Central memory CD8-positive, alpha-beta T cell (primary cell): Measurements from ENCODE around the gene PCIF1.
"Not testable (repeated sequence)": the region's sequence is repeated elsewhere in the genome, so short reads cannot be mapped to it uniquely, and the experiment has no call there.

Experiments
- ATAC-seq: fragments of 150-1000 bp; cut with Tn5 transposase; replicated peaks from 2 replicates; pipeline ENCODE4 v1.10.0; 2022; ENCODE audit warnings: mild to moderate bottlenecking, moderate FRiP score, moderate number of reproducible peaks; ENCODE audit not compliant: poor library complexity, severe bottlenecking; ENCODE audit errors: extremely low read depth
- DNase-seq, 2 donors: peaks; one replicate each; pipeline ENCODE4 v3.0.0; 2021; ENCODE audit warnings: low spot score in 2 of 2
- H3K27ac Mint-ChIP-seq: one replicate; pipeline ENCODE4 v1.8.0; 2022; ENCODE audit warnings: low read depth, mild to moderate bottlenecking, moderate library complexity, mixed read lengths
- H3K27me3 Mint-ChIP-seq: one replicate; pipeline ENCODE4 v1.8.0; 2022; ENCODE audit warnings: mixed read lengths
- H3K36me3 Mint-ChIP-seq: one replicate; pipeline ENCODE4 v1.8.0; 2022; ENCODE audit warnings: mild to moderate bottlenecking, moderate library complexity, mixed read lengths; ENCODE audit not compliant: insufficient read depth
- H3K4me1 Mint-ChIP-seq: one replicate; pipeline ENCODE4 v1.8.0; 2022; ENCODE audit warnings: mixed read lengths
- H3K4me3 Mint-ChIP-seq: one replicate; pipeline ENCODE4 v1.8.0; 2022; ENCODE audit warnings: mild to moderate bottlenecking, moderate library complexity, mixed read lengths
- H3K9me3 Mint-ChIP-seq: one replicate; pipeline ENCODE4 v1.8.0; 2022; ENCODE audit warnings: mixed read lengths

The PCIF1 gene

DNA sequence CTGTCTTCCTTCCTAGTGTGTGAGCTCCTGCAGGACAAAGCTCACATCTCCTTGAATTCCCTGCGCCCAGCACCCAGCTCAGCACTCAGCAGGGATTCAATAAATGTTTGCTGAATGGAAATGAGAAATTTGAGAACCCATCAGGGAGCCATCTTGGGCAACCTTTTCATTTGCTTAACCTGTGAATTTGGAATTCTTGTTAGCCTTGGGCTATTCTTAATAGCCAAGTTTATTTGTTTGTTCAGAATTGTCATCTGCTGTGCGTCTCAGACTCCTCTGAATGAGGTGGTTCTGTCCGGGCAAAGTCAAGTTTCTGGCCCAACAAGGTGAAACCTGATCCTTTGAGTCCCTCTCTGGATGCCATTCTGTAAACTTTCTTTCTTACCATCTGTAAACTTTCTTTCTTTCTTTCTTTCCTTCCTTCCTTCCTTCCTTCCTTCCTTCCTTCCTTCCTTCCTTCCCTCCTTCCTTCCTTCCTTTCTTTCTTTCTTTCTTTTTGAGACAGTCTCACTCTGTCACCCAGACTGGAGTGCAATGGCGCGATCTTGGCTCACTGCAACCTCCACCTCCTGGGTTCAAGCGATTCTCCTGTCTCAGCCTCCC, 61.1 kb downstream of the PCIF1 start:
- not testable (repeated sequence) for H3K27ac Mint-ChIP-seq, DNase-seq, H3K36me3 Mint-ChIP-seq, H3K4me3 Mint-ChIP-seq, H3K9me3 Mint-ChIP-seq, ATAC-seq
- H3K27me3 Mint-ChIP-seq, result peaks cover 14% of the 10 kb centered on the region
- peaks cover 22% of the 10 kb centered on the region for H3K4me1 Mint-ChIP-seq

DNA sequence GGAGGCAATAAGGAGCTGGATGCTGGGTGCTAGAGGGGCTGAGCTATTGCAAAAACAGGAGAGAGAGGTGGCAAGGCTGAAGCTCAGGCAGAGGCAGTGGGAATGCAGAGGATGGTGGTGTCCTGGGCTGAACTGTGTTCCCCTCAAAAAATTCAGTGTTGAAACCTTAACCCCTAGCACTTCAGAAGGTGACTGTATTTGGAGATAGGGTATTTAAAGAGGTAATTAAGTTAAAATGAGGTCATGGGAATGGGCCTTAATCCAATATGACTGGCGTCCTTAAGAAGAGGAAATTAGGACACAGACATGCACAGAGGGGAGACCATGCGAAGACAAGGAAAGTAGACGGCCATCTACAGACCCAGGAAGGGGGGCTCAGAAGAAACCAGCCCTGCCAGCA, 62.7 kb downstream of the PCIF1 start:
- Mint-ChIP-seq H3K4me3 (no peak overlapping the region), H3K36me3 (no peaks in the 10 kb centered on the region), H3K27ac (peak overlapping the region; percentile 1), H3K27me3 (peaks cover 14% of the 10 kb centered on the region), H3K4me1 (peaks cover 24% of the 10 kb centered on the region), H3K9me3 (no peaks in the 10 kb centered on the region)
- DNase-seq, result no peak
- ATAC-seq, result no peak
